GM10248 (cell line): ENCODE measurements around the gene MAMSTR.

ENCODE experiments used
- CTCF ChIA-PET: fragments of 300-600 bp; sonication (Branson Sonifier 250); formaldehyde crosslinking; extraction: SDS; loops from one replicate; lab custom pipeline; 2021; ENCODE audit warnings: antibody characterized with exemption; lab: Yijun Ruan, JAX
- POLR2A ChIA-PET: fragments of 350-650 bp; sonication (Branson Sonifier 250); formaldehyde crosslinking; extraction: SDS; loops from one replicate; lab custom pipeline; 2020; ENCODE audit warnings: antibody characterized with exemption; lab: Yijun Ruan, JAX
- DNase-seq: peaks from one replicate; pipeline ENCODE4 v3.0.0; 2012; ENCODE audit errors: extremely low spot score
- CTCF ChIP-seq: IDR thresholded peaks from 2 replicates; pipeline ENCODE4 v1.5.1; 2012; ENCODE audit warnings: mild to moderate bottlenecking, low read depth; ENCODE audit errors: extremely low read depth, missing control alignments, control extremely low read depth

The MAMSTR gene

GRCh38 chr19:48674216-48674809 is 45.2 kb downstream of the MAMSTR start:
- peak; percentile 16 for DNase-seq
- ChIA-PET CTCF (interaction anchor here (0.6 to 5.6 kb wide), 28 partner anchors 8 to 296 kb away, joined by 3 to 23 read pairs (median 5); partner anchors contain the start of genes CA11, HSD17B14 and IZUMO1), POLR2A (interaction anchor here (0.5 kb wide), 1 partner anchor 43 kb away, joined by 3 read pairs; no protein-coding TSS in a partner anchor)
- TF ChIP-seq CTCF, result no peak

- TF ChIP-seq CTCF, result no peak
- no peak for DNase-seq
- ChIA-PET CTCF (interaction anchor here (1.1 to 5.6 kb wide), 15 partner anchors 7 to 169 kb away, joined by 3 to 23 read pairs (median 7); partner anchors contain the start of genes CA11 and HSD17B14), POLR2A (no interaction called here)
These were observed 46.0 kb downstream of the MAMSTR start for GRCh38 chr19:48673436-48674100.

- CTCF ChIA-PET, result interaction anchor here (1.2 to 5.6 kb wide), 2 partner anchors 23 to 27 kb away, joined by 3 to 23 read pairs; partner anchors contain the start of gene CA11
- no peak for DNase-seq
- POLR2A ChIA-PET, result no interaction called here
- no peak for TF ChIP-seq CTCF
These were observed 46.5 kb downstream of the MAMSTR start, which contains the start of gene NTN5 for GRCh38 chr19:48672994-48673393. TSS of gene NTN5 (minus strand) at chr19:48673017. CDS start at chr19:48670986, 2,031 bp downstream.

GRCh38 chr19:48671446-48671995 is 48.0 kb downstream of the MAMSTR start:
- peak; percentile 12 for DNase-seq
- ChIA-PET POLR2A (no interaction called here), CTCF (no interaction called here)
- TF ChIP-seq CTCF, result no peak

- TF ChIP-seq CTCF, result no peak
- peak; percentile 4 for DNase-seq
- ChIA-PET CTCF (no interaction called here), POLR2A (no interaction called here)
These were observed 48.7 kb downstream of the MAMSTR start for GRCh38 chr19:48670699-48671445.
